Adipose tissue (tissue), 3 donors: ENCODE data around the gene CCNT1. TPM values are rescaled to one million over a fixed set of nuclear protein-coding genes. Genes with fewer than 3 reads are reported as not detected.
"Not testable (repeated sequence)": the region's sequence is repeated elsewhere in the genome, so short reads cannot be mapped to it uniquely, and the experiment has no call there.

ENCODE experiments used
- H3K27ac ChIP-seq: one replicate; pipeline ENCODE4 v1.5.1; 2013; ENCODE audit warnings: low read depth, low read length
- WGBS, 3 donors: extraction: QIAGEN DNeasy Blood & Tissue Kit; methylation state at CpG; one replicate each; pipeline ENCODE4 v1.1.7; 2013; 5-methylcytosine and 5-hydroxymethylcytosine counted together
- polyA plus RNA-seq, 3 donors: library from polyadenylated mRNA; stranded (reverse); fragments of 200-250 nt; gene quantifications; one replicate each; pipeline ENCODE4 v1.2.3, GENCODE V29; 2013
- donor health status: healthy with polysubstance abuse.
- donor health status: Bipolar disorder and iron deficiency.
- donor health status: healthy.

The CCNT1 gene
- polyA plus RNA-seq, 3 donors, result 4.6 to 8.0 (median 5.4) TPM

- H3K27ac ChIP-seq, result no peak overlapping the region
- WGBS, 3 donors, result 87 to 95% (median 94%) methylated on average over 14 of the region's 14 CpGs
Observed at GRCh38 chr12:48668996-48669395, 47.5 kb downstream of the CCNT1 start.

- no peak overlapping the region for H3K27ac ChIP-seq
- WGBS, 3 donors, result 91 to 93% (median 91%) methylated on average over 4 of the region's 4 CpGs
Observed at GRCh38 chr12:48659863-48660262, 56.6 kb downstream of the CCNT1 start.

- 68 to 79% (median 72%) methylated on average over 4 of the region's 4 CpGs for WGBS, 3 donors
- H3K27ac ChIP-seq, result no peak overlapping the region
Observed at GRCh38 chr12:48651681-48652080, 64.8 kb downstream of the CCNT1 start.

- H3K27ac ChIP-seq, result not testable (repeated sequence)
- WGBS, 3 donors, result 92 to 95% (median 95%) methylated on average over 7 to 8 of the region's 8 CpGs
Observed at GRCh38 chr12:48645354-48645753, 71.2 kb downstream of the CCNT1 start.

GRCh38 chr12:48643011-48643410 is 73.5 kb downstream of the CCNT1 start:
- WGBS, 3 donors, result 91 to 95% (median 95%) methylated on average over 2 of the region's 2 CpGs
- no peak overlapping the region for H3K27ac ChIP-seq

- 95 to 99% (median 95%) methylated on average over 46 to 54 of the region's 54 CpGs for WGBS, 3 donors
- not testable (repeated sequence) for H3K27ac ChIP-seq
Observed at GRCh38 chr12:48641752-48642555, 74.6 kb downstream of the CCNT1 start.

GRCh38 chr12:48640854-48641253 is 75.7 kb downstream of the CCNT1 start:
- WGBS, 3 donors, result 86 to 90% (median 90%) methylated on average over 3 of the region's 3 CpGs
- no peak overlapping the region for H3K27ac ChIP-seq

- H3K27ac ChIP-seq, result no peak overlapping the region
Observed at GRCh38 chr12:48640428-48640827, 76.1 kb downstream of the CCNT1 start.

Other genes starting within 250 kb of the CCNT1 start
- not detected for gene ANP32D, start 244.1 kb downstream of the CCNT1 start, polyA plus RNA-seq
- gene C12orf54, start 234.2 kb downstream of the CCNT1 start, polyA plus RNA-seq, result under 1 TPM in 1 of 3 donors, not detected in 2; 0.15 TPM
- not detected for gene OR8S1, start 191.1 kb downstream of the CCNT1 start, polyA plus RNA-seq
- not detected for gene LALBA, start 146.7 kb downstream of the CCNT1 start, polyA plus RNA-seq
- 10 to 100 TPM; 14.5 to 20.6 (median 15.0) TPM for gene KANSL2, start 34.5 kb downstream of the CCNT1 start, polyA plus RNA-seq
- gene ADCY6, start 72.4 kb upstream of the CCNT1 start, polyA plus RNA-seq, result 10 to 100 TPM; 17.9 to 62.3 (median 28.0) TPM
- 10 to 100 TPM in 1 of 3 donors, 1 to 10 TPM in 2; 3.1 to 16.6 (median 6.9) TPM for gene CACNB3, start 101.8 kb upstream of the CCNT1 start, polyA plus RNA-seq
- 10 to 100 TPM; 33.2 to 42.7 (median 33.4) TPM for gene DDX23, start 135.5 kb upstream of the CCNT1 start, polyA plus RNA-seq
- 10 to 100 TPM in 1 of 3 donors, 1 to 10 TPM in 2; 2.1 to 12.4 (median 9.0) TPM for gene RND1, start 149.2 kb upstream of the CCNT1 start, polyA plus RNA-seq
- 100 to 1,000 TPM in 1 of 3 donors, 10 to 100 TPM in 2; 30.5 to 156 (median 45.0) TPM for gene FKBP11, start 208.8 kb upstream of the CCNT1 start, polyA plus RNA-seq
- 10 to 100 TPM; 26.8 to 73.8 (median 68.1) TPM for gene ARF3, start 240.8 kb upstream of the CCNT1 start, polyA plus RNA-seq